Measurements from ENCODE around the gene BIRC6. TPM values are rescaled to one million over a fixed set of nuclear protein-coding genes. Genes with fewer than 3 reads are reported as not detected.

The BIRC6 gene
- total RNA-seq, 2 donors from 2014 or later, result 147 to 148 TPM

DNA sequence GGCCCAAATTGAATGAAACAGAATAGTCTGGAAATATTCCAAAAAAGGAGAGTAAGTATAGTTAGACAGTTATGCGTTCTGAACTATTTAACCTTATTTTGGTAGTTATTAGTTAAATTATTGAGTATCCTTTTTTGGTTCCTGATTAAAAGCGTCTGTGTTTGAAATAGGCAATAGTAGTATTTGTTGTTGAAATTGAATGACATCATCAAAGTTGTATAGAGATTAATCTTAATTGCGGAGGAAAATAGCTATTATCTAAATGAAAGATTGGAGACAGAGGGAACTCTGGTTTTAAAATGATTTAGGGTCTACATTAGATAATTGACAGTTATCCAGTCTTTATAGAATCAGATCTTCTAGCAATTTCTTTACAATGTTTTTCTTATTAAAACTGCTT lies 115.8 kb downstream of the BIRC6 start:
- H3K9me3 ChIP-seq (ENCODE audit: control insufficient read depth, low read length, poor library complexity, severe bottlenecking), result no peaks in the 10 kb centered on the region
- no peaks in the 10 kb centered on the region for H3K27me3 Mint-ChIP-seq
- H3K36me3 Mint-ChIP-seq (ENCODE audit: low read depth), result peaks cover 10% of the 10 kb centered on the region
- no peak overlapping the region for H3K4me3 Mint-ChIP-seq
- H3K27ac Mint-ChIP-seq, result no peak overlapping the region
- peaks cover 11% of the 10 kb centered on the region for H3K4me1 Mint-ChIP-seq
- no peak for DNase-seq
- ATAC-seq, result no peak

DNA sequence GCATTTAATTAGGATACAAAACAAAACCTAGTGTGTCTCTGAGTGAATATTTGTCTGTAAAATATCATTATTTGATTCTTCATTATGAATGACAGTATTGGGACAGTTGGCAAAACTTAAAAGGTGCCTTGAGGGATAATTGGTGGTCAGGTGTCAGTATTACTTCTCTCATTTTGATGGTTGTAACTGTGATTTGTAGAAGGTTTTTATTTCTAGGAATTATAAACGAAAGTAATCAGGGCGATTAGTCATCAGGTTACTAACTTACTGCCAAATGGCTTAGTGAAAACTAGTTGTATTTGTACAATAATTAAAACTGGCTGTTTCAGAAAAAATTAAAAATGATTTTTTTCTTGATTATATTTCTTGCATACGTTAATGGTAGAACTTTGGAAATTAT lies 117.6 kb downstream of the BIRC6 start:
- H3K9me3 ChIP-seq (ENCODE audit: control insufficient read depth, low read length, poor library complexity, severe bottlenecking), result no peaks in the 10 kb centered on the region
- H3K4me3 Mint-ChIP-seq, result no peak overlapping the region
- peak overlapping the region; percentile 67 for H3K27ac Mint-ChIP-seq
- ATAC-seq (no peak), DNase-seq (no peak)
- H3K4me1 Mint-ChIP-seq, result peaks cover 11% of the 10 kb centered on the region
- peaks cover 9% of the 10 kb centered on the region for H3K36me3 Mint-ChIP-seq (ENCODE audit: low read depth)
- H3K27me3 Mint-ChIP-seq, result no peaks in the 10 kb centered on the region

DNA sequence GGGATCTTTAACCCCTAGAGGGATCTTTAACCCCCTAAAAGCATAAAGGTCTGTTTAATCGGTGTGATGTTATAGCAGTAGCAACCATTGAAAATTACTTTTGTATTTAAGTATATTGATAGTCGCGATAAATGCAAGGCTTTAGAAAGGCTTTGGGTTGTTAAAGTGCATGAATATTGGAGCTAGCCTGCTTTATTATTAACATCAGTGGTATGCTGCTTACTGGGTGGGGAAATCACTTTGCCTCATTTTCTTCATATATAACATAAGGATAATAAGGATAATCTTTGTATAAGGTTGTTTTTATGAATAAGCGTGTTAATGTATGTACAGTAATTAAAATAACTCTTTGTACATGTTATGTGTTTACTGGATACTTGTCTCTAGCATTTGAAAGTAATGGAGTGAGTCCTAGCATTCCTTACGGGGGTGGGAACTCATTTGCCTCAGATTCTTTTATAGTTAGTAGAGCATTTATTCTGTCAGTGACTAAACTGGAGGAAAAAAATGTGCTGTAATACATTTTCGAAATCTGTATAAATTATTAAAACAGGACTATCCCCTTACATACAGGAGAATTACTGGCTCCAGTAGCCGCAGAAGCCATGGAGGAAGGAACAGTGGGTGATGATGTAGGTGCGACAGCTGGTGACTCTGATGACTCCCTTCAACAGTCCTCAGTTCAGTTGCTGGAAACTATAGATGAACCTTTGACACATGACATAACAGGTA lies 122.2 kb downstream of the BIRC6 start:
- Mint-ChIP-seq H3K27me3 (no peaks in the 10 kb centered on the region), H3K4me1 (peaks cover 9% of the 10 kb centered on the region), H3K27ac (no peak overlapping the region), H3K36me3 (ENCODE audit: low read depth) (peaks cover 6% of the 10 kb centered on the region), H3K4me3 (no peak overlapping the region)
- DNase-seq (no peak), ATAC-seq (no peak)
- H3K9me3 ChIP-seq (ENCODE audit: control insufficient read depth, low read length, poor library complexity, severe bottlenecking), result no peaks in the 10 kb centered on the region

DNA sequence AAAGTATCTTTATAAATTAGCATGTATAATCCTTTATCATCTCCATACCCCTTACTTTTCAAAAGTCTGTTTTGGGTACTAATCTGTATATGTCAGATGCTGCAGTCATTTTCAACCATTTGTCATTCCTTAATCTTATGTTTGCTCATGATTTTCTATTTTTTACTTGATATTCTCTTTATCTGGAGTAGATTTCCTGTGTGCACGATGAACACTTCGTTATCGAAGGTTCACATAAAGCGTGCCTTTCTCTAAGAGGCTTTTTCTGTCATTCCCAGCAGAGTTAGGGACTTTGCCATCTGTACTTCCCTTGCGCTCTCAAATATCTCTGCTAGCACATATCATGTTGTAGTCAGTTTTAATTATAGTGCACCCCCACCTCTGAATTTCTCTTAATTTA lies 123.2 kb downstream of the BIRC6 start:
- peaks cover 6% of the 10 kb centered on the region for H3K36me3 Mint-ChIP-seq (ENCODE audit: low read depth)

DNA sequence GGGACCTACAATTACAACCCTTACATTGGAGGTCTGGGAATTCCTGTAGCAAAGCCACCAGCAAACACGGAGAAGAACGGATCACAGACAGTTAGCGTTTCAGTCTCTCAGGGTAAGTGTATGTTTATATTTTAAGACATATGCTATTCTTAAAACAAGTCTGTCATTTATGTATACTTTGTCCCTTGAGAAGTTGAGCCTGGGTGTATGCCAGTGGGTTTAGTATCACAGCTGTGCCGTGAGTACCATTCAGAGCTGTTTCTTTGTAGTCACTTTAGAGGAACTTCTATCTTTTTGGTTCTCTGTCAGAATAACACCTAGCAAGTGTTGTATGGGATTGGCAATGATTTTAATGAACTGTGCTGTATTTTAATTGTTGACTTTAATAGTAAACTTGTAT lies 125.6 kb downstream of the BIRC6 start:
- no peaks in the 10 kb centered on the region for H3K27me3 Mint-ChIP-seq
- no peak overlapping the region for H3K4me3 Mint-ChIP-seq
- H3K9me3 ChIP-seq (ENCODE audit: control insufficient read depth, low read length, poor library complexity, severe bottlenecking), result no peaks in the 10 kb centered on the region
- no peak for DNase-seq
- H3K4me1 Mint-ChIP-seq, result peaks cover 6% of the 10 kb centered on the region
- H3K36me3 Mint-ChIP-seq (ENCODE audit: low read depth), result peaks cover 13% of the 10 kb centered on the region
- no peak for ATAC-seq
- no peak overlapping the region for H3K27ac Mint-ChIP-seq

More for the DNA sequence above, 123.2 kb downstream of the BIRC6 start:
- no peak overlapping the region for H3K27ac Mint-ChIP-seq
- H3K4me3 Mint-ChIP-seq, result no peak overlapping the region
- ATAC-seq (no peak), DNase-seq (no peak)
- no peaks in the 10 kb centered on the region for H3K27me3 Mint-ChIP-seq
- no peaks in the 10 kb centered on the region for H3K9me3 ChIP-seq (ENCODE audit: control insufficient read depth, low read length, poor library complexity, severe bottlenecking)
- peaks cover 7% of the 10 kb centered on the region for H3K4me1 Mint-ChIP-seq

DNA sequence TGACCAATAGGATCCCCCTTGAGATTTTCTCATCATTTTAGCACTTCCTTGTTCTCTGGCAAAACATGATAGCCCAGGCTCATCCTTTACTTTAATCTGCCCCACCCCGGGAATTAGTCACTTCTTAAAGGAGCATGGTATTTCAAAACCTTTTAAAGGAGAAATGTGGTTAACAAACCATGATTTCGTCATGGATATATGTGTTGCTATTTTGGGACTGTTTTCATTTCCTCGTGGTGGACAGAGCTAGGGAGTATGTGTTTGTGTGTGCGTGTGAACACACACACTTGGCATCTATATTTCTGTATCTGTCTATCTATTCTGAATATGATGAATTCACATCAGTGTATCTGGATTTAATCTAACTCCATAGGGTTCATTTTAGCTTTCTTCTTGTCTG lies 128.1 kb downstream of the BIRC6 start:
- DNase-seq (no peak), ATAC-seq (no peak)
- Mint-ChIP-seq H3K27me3 (no peaks in the 10 kb centered on the region), H3K4me1 (peaks cover 6% of the 10 kb centered on the region), H3K36me3 (ENCODE audit: low read depth) (peaks cover 13% of the 10 kb centered on the region), H3K4me3 (no peak overlapping the region), H3K27ac (peak overlapping the region; percentile 37)
- no peaks in the 10 kb centered on the region for H3K9me3 ChIP-seq (ENCODE audit: control insufficient read depth, low read length, poor library complexity, severe bottlenecking)

DNA sequence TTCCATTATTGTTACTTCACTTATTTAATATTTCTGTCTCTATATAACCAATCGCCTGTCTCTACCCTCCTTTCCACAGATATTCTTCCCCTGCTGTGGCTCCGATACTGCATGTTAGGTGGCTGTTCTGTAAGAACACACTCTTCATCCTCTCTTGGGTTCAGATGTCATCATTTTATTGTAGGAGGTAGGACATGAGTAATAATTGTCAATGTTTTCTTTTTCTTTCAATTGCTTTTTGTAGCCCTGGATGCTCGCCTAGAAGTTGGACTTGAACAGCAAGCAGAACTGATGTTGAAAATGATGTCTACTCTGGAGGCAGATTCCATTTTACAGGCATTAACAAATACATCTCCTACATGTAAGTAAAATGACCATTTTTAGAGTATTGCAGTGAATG lies 128.6 kb downstream of the BIRC6 start:
- DNase-seq, result no peak
- H3K4me3 Mint-ChIP-seq, result no peak overlapping the region
- ATAC-seq, result no peak
- H3K27me3 Mint-ChIP-seq, result no peaks in the 10 kb centered on the region
- no peaks in the 10 kb centered on the region for H3K9me3 ChIP-seq (ENCODE audit: control insufficient read depth, low read length, poor library complexity, severe bottlenecking)
- peak overlapping the region; percentile 37 for H3K27ac Mint-ChIP-seq
- peaks cover 2% of the 10 kb centered on the region for H3K4me1 Mint-ChIP-seq
- H3K36me3 Mint-ChIP-seq (ENCODE audit: low read depth), result peaks cover 9% of the 10 kb centered on the region

DNA sequence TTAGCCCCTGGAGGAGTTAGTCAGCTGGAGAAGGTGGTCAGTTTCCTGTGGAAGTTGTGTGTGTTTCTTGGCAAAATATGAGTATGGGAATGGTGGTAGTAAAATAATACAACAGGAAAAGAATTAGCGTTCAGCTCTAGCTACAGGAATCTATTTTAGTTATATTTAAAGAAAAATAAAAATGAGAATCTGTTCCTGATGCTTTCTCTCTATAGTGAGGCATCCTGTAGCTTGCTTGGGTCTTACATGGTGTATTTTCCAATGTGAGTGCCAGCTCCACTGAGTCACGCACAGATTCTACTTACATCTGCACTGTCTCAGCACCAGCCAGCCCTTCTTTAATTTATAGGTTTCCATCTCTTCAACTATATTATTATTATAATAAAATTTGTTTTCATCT lies 132.2 kb downstream of the BIRC6 start:
- DNase-seq (no peak), ATAC-seq (no peak)
- H3K4me1 Mint-ChIP-seq, result peaks cover 4% of the 10 kb centered on the region
- no peaks in the 10 kb centered on the region for H3K9me3 ChIP-seq (ENCODE audit: control insufficient read depth, low read length, poor library complexity, severe bottlenecking)
- H3K36me3 Mint-ChIP-seq (ENCODE audit: low read depth), result peaks cover 9% of the 10 kb centered on the region
- no peaks in the 10 kb centered on the region for H3K27me3 Mint-ChIP-seq
- no peak overlapping the region for H3K27ac Mint-ChIP-seq
- no peak overlapping the region for H3K4me3 Mint-ChIP-seq

DNA sequence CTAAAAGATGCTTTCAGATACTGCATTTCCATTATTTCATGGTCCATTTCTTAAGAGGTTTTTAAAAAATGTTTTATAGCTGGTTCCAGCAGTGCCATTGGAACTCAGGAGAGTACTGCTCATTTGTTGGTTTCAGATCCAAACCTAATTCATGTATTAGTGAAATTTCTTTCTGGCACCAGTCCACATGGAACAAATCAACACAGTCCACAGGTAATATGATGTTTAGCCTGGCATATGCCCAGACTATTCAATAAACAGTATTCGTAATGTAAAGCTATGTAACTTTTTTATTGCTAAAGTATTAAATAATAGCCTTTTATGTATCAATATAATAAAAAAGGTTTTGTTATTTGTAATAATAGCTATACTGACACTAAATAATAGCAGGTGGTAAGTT lies 134.5 kb downstream of the BIRC6 start:
- H3K9me3 ChIP-seq (ENCODE audit: control insufficient read depth, low read length, poor library complexity, severe bottlenecking), result no peaks in the 10 kb centered on the region
- DNase-seq, result no peak
- H3K36me3 Mint-ChIP-seq (ENCODE audit: low read depth), result no peaks in the 10 kb centered on the region
- H3K4me3 Mint-ChIP-seq, result no peak overlapping the region
- peaks cover 2% of the 10 kb centered on the region for H3K4me1 Mint-ChIP-seq
- H3K27me3 Mint-ChIP-seq, result no peaks in the 10 kb centered on the region
- ATAC-seq, result no peak
- H3K27ac Mint-ChIP-seq, result no peak overlapping the region

DNA sequence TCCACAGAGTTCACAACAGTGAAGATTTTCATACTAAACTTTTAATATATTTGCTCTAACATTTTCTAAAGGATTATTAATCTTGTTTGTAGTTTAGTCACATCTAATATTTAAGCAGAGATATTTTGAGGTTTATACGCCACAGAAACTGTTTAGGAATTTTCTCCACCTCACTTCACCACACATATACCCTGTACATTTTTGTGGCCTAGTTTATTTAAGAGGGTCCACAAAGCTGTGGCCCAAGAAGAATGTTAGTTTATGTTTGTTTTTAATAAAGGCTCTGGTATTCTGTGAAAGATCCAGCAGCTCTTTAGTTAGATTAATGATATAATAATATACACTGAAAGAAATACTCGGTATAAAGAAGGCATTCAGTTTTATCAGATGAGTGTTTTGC lies 138.3 kb downstream of the BIRC6 start:
- no peaks in the 10 kb centered on the region for H3K27me3 Mint-ChIP-seq
- no peak overlapping the region for H3K27ac Mint-ChIP-seq
- H3K9me3 ChIP-seq (ENCODE audit: control insufficient read depth, low read length, poor library complexity, severe bottlenecking), result no peaks in the 10 kb centered on the region
- peaks cover 12% of the 10 kb centered on the region for H3K36me3 Mint-ChIP-seq (ENCODE audit: low read depth)
- H3K4me3 Mint-ChIP-seq, result no peak overlapping the region
- DNase-seq (no peak), ATAC-seq (no peak)
- H3K4me1 Mint-ChIP-seq, result peaks cover 2% of the 10 kb centered on the region

DNA sequence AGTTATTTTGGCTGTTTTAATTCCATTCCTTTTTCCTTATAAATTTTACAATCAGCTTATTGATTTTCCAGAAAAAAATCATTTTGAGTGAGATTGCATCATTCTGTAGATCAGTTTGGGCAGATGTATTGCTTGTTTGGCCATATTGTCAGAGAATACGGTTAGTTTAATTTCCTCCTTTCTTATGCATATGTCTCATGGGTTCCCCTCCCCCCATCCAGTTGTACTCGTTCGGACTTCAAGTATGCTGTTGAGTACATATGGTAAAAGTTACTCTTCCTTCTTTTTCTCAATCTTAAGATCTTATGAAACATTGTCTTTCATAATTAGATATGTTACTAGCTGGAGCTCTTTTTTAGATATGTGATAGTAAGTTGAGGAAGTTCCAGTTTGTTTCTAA lies 139.8 kb downstream of the BIRC6 start:
- peaks cover 12% of the 10 kb centered on the region for H3K36me3 Mint-ChIP-seq (ENCODE audit: low read depth)
- H3K4me1 Mint-ChIP-seq, result no peaks in the 10 kb centered on the region
- peak overlapping the region; percentile 85 for H3K27ac Mint-ChIP-seq
- DNase-seq, result no peak
- H3K27me3 Mint-ChIP-seq, result no peaks in the 10 kb centered on the region
- H3K9me3 ChIP-seq (ENCODE audit: control insufficient read depth, low read length, poor library complexity, severe bottlenecking), result no peaks in the 10 kb centered on the region
- H3K4me3 Mint-ChIP-seq, result no peak overlapping the region
- no peak for ATAC-seq

DNA sequence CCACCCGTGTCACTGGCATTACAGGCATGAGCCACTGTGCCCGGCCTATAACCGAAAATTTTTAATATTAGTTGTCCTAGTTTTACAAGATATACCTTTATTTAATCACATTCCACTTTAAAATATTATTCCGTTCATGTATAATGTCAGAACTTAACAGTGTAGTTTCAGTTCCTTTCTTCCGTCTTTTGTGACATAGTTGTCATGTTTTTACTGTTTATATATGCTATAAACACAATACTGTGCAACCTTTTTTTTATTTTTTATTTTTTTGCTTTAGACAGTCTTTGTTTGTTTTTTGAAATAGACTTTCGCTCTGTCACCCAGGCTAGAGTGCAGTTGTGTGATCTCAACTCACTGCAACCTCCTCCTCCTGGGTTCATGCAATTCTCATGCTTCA lies 141.5 kb downstream of the BIRC6 start:
- no peak overlapping the region for H3K4me3 Mint-ChIP-seq
- DNase-seq, result no peak
- H3K27me3 Mint-ChIP-seq, result no peaks in the 10 kb centered on the region
- peaks cover 12% of the 10 kb centered on the region for H3K36me3 Mint-ChIP-seq (ENCODE audit: low read depth)
- no peaks in the 10 kb centered on the region for H3K9me3 ChIP-seq (ENCODE audit: control insufficient read depth, low read length, poor library complexity, severe bottlenecking)
- H3K27ac Mint-ChIP-seq, result no peak overlapping the region
- no peaks in the 10 kb centered on the region for H3K4me1 Mint-ChIP-seq
- no peak for ATAC-seq

DNA sequence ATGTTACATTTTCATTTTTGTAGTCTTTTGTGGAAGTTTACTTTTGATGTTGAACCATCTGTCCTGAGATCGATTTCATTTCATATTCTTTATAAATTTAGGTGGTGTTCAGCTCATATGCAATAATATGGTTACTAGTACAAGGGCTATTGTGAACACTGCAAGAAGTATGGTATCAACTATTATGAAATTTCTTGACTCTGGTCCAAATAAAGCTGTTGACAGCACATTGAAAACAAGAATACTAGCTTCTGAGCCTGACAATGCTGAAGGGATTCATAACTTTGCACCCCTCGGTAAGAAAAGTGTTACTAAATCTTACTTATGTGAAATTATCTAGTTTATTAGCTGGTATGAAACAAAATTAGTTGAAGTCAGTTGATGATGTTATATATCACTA lies 146.1 kb downstream of the BIRC6 start:
- H3K27ac Mint-ChIP-seq, result no peak overlapping the region
- H3K4me3 Mint-ChIP-seq, result no peak overlapping the region
- H3K9me3 ChIP-seq (ENCODE audit: control insufficient read depth, low read length, poor library complexity, severe bottlenecking), result no peaks in the 10 kb centered on the region
- ATAC-seq (no peak), DNase-seq (no peak)
- H3K27me3 Mint-ChIP-seq, result no peaks in the 10 kb centered on the region
- H3K36me3 Mint-ChIP-seq (ENCODE audit: low read depth), result peaks cover 9% of the 10 kb centered on the region
- peaks cover 4% of the 10 kb centered on the region for H3K4me1 Mint-ChIP-seq

DNA sequence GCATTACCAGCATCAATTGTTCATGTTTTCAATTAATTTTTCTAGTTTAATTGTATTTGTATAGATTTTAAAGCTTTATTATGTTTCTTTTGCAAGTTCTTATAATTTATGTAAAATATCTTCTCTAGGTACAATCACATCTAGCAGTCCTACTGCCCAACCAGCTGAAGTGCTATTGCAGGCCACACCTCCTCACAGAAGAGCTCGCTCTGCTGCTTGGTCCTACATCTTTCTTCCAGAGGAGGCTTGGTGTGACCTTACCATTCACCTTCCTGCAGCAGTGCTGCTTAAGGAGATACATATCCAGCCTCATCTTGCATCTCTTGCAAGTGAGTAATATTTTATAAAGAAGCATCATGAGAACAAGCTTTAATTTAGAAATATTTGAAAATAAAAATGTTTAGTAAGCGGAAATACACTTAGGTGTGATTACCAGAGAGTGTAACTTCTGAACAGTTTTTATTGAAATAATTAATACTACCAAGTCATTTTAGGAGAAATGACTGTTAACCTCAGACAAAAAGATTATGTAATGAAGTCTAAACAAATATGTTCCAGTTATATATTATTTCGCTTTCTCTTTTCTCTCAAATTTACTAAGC lies 148.2 kb downstream of the BIRC6 start:
- no peaks in the 10 kb centered on the region for H3K27me3 Mint-ChIP-seq
- ATAC-seq (no peak), DNase-seq (no peak)
- H3K9me3 ChIP-seq (ENCODE audit: control insufficient read depth, low read length, poor library complexity, severe bottlenecking), result no peaks in the 10 kb centered on the region
- peaks cover 5% of the 10 kb centered on the region for H3K36me3 Mint-ChIP-seq (ENCODE audit: low read depth)
- H3K4me1 Mint-ChIP-seq, result peaks cover 4% of the 10 kb centered on the region
- H3K27ac Mint-ChIP-seq, result no peak overlapping the region
- H3K4me3 Mint-ChIP-seq, result no peak overlapping the region

All from T-helper 17 cell (primary cell).